Measurements from ENCODE around the gene SPTBN1. TPM values are rescaled to one million over a fixed set of nuclear protein-coding genes. Genes with fewer than 3 reads are reported as not detected.

SPTBN1 gene
- total RNA-seq, 6 experiments from 2014 or later: 128 to 169 (median 159) TPM

- H3K27me3 Mint-ChIP-seq (ENCODE audit: insufficient read depth): peaks cover 2% of the 10 kb centered on the region
- H3K4me1 Mint-ChIP-seq (ENCODE audit: low read depth): peaks cover 8% of the 10 kb centered on the region
- H3K4me3 Mint-ChIP-seq: no peak overlapping the region
- no peak for TF ChIP-seq CTCF (IDR thresholded peaks at IDR 0.05)
- no peak overlapping the region for H3K27ac Mint-ChIP-seq
- H3K36me3 Mint-ChIP-seq (ENCODE audit: low read depth): peaks cover 67% of the 10 kb centered on the region
- no peak for DNase-seq
- no peaks in the 10 kb centered on the region for H3K9me3 Mint-ChIP-seq
These were observed 164.8 kb downstream of the SPTBN1 start for GRCh38 chr2:54620948-54621347.

DNA sequence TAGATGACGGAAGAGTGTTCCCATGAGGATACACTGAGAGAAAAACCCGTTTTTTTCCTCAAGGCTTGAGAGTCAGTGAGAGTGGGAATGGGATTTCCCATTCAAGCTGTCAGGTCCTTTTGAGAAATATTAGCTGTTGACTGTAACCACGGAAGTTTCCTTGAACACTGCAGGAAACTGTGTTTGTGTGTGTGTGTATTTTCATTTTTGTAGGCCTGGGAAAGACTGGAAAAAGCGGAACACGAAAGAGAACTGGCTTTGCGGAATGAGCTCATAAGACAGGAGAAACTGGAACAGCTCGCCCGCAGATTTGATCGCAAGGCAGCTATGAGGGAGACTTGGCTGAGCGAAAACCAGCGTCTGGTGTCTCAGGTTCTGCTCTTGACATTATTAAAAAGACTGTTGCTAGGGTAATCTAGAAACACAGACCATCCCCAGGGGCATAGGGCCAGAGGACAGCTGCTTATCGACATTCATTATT, 168.5 kb downstream of the SPTBN1 start:
- peaks cover 73% of the 10 kb centered on the region for H3K36me3 Mint-ChIP-seq (ENCODE audit: low read depth)
- TF ChIP-seq CTCF (IDR thresholded peaks at IDR 0.05): no peak
- peaks cover 5% of the 10 kb centered on the region for H3K27me3 Mint-ChIP-seq (ENCODE audit: insufficient read depth)
- H3K4me3 Mint-ChIP-seq: no peak overlapping the region
- DNase-seq: no peak
- no peak overlapping the region for H3K27ac Mint-ChIP-seq
- H3K4me1 Mint-ChIP-seq (ENCODE audit: low read depth): no peaks in the 10 kb centered on the region
- H3K9me3 Mint-ChIP-seq: no peaks in the 10 kb centered on the region

DNA sequence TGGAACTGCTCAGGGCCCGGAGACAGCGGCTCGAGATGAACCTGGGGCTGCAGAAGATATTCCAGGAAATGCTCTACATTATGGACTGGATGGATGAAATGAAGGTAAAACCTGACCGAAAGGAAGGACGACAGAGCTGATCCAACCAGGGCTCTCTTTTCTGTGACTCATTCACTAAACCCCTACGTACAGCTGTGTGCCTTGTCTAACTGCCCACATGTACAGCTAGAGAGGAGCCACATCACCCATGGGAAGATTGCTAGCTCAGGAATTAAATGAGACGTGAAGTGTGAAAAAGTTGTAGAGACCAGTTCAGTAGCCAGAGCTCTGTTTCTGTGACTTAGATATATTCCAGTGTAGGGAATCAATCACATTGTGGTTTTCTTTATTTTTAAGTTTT, 170.0 kb downstream of the SPTBN1 start:
- peaks cover 76% of the 10 kb centered on the region for H3K36me3 Mint-ChIP-seq (ENCODE audit: low read depth)
- no peak for TF ChIP-seq CTCF (IDR thresholded peaks at IDR 0.05)
- H3K4me1 Mint-ChIP-seq (ENCODE audit: low read depth): 0 out of 2 replicates have a peak, but pooled peaks cover 8% of the 10 kb centered on the region
- DNase-seq: no peak
- H3K9me3 Mint-ChIP-seq: no peaks in the 10 kb centered on the region
- peaks cover 9% of the 10 kb centered on the region for H3K27me3 Mint-ChIP-seq (ENCODE audit: insufficient read depth)
- H3K27ac Mint-ChIP-seq: no peak overlapping the region
- H3K4me3 Mint-ChIP-seq: no peak overlapping the region

GRCh38 chr2:54626884-54627283, 170.8 kb downstream of the SPTBN1 start:
- TF ChIP-seq CTCF (IDR thresholded peaks at IDR 0.05): no peak
- H3K36me3 Mint-ChIP-seq (ENCODE audit: low read depth): peaks cover 78% of the 10 kb centered on the region
- no peak overlapping the region for H3K27ac Mint-ChIP-seq
- DNase-seq: no peak
- no peaks in the 10 kb centered on the region for H3K9me3 Mint-ChIP-seq
- H3K27me3 Mint-ChIP-seq (ENCODE audit: insufficient read depth): peaks cover 9% of the 10 kb centered on the region
- H3K4me1 Mint-ChIP-seq (ENCODE audit: low read depth): 0 out of 2 replicates have a peak, but pooled peaks cover 8% of the 10 kb centered on the region
- H3K4me3 Mint-ChIP-seq: no peak overlapping the region

DNA sequence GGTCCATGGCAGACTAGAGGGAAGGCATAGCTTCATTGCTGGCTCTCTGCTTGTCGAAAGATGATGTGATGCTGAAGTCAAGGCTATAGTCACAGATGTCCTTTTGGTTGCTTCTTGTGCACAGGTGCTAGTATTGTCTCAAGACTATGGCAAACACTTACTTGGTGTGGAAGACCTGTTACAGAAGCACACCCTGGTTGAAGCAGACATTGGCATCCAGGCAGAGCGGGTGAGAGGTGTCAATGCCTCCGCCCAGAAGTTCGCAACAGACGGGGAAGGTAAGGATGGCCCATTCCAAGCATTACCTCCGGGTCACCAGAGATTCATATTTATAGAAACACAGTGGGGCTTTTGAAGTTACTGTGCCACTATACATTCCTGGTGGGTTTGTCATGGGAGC, 171.8 kb downstream of the SPTBN1 start:
- H3K36me3 Mint-ChIP-seq (ENCODE audit: low read depth): peaks cover 77% of the 10 kb centered on the region
- DNase-seq: no peak
- no peak overlapping the region for H3K4me3 Mint-ChIP-seq
- H3K9me3 Mint-ChIP-seq: no peaks in the 10 kb centered on the region
- no peak overlapping the region for H3K27ac Mint-ChIP-seq
- H3K27me3 Mint-ChIP-seq (ENCODE audit: insufficient read depth): peaks cover 9% of the 10 kb centered on the region
- H3K4me1 Mint-ChIP-seq (ENCODE audit: low read depth): peaks cover 16% of the 10 kb centered on the region
- no peak for TF ChIP-seq CTCF (IDR thresholded peaks at IDR 0.05)

- H3K9me3 Mint-ChIP-seq: no peaks in the 10 kb centered on the region
- DNase-seq: no peak
- H3K4me1 Mint-ChIP-seq (ENCODE audit: low read depth): peaks cover 20% of the 10 kb centered on the region
These were observed 172.3 kb downstream of the SPTBN1 start for GRCh38 chr2:54628418-54628817.

More at GRCh38 chr2:54628418-54628817, 172.3 kb downstream of the SPTBN1 start:
- Mint-ChIP-seq H3K27ac (no peak overlapping the region), H3K27me3 (ENCODE audit: insufficient read depth) (peaks cover 9% of the 10 kb centered on the region), H3K4me3 (no peak overlapping the region), H3K36me3 (ENCODE audit: low read depth) (peaks cover 79% of the 10 kb centered on the region)
- no peak for TF ChIP-seq CTCF (IDR thresholded peaks at IDR 0.05)
